HG02678 (cell line): ENCODE data around the gene TRAPPC14.
A peak's percentile ranks its signal among the peaks of the same experiment; 100 is the strongest.
"Not testable (repeated sequence)": the region's sequence is repeated elsewhere in the genome, so short reads cannot be mapped to it uniquely, and the experiment has no call there.

Experiments used
- ATAC-seq: cut with Tn5 transposase; IDR thresholded peaks from one replicate; pipeline ENCODE4 v1.9.1; 2021; ENCODE audit warnings: mild to moderate bottlenecking, moderate library complexity; ENCODE audit not compliant: unreplicated experiment

The TRAPPC14 gene

DNA sequence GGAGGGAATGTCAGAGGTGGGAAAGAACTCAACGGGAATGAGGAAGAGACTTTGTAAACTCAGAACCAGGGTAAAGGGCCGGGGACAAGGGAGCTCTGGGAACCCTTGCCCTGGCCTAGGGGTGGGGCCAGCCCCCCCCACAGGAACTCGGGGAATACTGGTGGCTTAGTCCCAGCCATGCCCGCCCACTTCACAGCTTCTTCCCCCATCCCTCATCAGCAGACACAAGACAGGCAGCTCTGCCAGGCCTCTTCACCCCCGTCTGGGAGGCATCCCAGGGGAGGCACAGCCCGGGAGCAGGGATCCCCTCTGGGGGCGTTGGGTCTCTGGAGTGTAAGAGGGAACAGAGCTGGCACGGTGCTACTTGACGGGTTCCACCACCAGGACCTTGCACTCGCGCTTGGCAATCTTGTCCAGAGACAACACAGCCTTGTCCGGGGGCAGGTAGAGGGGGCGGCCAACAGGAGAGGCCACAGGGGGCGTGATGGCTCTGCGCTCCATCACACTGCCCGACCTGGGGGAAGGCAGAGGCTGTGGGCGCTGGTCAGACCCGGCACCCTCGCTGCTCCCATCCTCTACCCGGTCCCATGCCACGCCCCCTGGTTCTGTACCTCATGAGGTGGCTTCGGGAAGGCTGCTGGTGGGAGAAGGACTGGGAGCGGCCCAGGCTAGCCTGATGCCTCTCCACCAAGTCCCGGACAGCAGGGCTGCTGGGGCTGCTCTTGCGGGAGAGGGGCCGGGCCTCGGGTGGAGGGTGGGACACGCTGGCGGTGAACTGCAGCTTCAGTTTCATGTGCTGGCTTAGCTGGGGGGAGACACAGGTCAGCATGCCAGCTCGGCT lies 3.7 kb downstream of the TRAPPC14 start:
- no peak for ATAC-seq

DNA sequence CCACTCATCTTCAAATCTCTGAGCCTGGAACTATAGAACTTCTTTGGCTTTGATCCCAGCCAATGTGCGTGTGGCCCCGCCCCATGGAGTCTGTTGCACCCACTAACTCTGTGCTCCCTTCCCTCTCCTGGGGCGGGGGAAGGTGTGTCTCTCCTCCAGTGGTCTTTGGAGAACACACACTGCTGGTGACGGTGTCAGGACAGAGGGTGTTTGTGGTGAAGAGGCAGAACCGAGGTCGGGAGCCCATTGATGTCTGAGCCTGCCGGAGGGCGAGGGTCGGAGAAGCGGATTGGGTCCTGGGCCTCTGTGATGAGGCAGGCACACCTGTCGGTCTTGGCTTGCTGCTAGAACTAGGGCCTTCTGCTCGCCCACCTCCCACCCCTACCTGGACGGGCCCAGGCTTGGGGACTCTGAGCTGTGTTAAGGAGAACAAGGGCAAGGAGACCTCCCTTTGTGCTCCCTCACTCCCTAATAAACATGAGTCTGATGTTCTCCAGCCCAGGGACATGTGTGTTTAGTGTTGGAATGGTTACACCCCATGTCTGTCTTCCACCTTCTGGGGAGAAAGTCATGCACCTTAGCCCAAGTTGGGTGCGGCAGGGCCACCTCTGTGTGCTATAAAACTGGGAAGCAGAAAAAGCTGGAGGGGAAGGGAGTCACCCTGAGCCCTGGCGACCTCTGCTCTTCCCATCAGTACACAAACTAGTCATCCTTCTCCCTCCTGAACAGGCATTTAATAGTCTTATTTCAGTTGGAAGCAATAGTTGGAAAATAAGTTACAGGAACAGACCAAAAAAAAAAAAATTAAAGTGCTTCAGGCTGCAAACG lies 4.6 kb downstream of the TRAPPC14 start:
- ATAC-seq, result no peak

DNA sequence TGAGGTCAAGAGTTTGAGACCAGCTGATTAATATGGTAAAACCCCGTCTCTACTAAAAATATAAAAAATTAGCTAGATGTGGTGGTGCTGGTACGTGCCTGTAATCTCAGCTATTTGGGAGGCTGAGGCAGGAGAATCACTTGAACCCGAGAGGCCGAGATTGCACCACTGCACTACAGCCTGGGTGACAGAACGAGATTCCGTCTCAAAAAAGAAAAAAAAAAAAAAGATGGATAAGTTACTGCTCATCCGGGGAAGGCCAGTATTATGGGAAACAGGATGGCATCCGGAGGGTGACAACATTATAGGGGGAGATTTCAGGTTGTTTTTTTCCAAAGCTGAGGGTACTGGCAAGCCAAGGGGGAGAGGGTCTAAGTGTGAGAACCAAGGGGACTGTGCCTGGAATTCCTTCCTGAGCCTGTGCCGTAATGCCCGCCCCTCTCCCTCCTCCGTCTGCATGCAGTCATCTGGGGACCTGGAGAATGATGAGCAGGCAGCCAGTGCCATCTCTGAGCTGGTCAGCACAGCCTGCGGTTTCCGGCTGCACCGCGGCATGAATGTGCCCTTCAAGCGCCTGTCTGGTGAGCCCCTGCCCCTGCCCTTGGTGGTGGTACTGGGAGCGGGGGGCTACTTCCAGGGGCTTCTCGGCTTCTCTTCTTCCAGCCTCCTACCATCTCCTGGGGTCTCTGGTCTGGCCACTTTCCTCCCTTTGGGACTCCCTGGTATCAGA lies 5.4 kb downstream of the TRAPPC14 start:
- ATAC-seq, result no peak

DNA sequence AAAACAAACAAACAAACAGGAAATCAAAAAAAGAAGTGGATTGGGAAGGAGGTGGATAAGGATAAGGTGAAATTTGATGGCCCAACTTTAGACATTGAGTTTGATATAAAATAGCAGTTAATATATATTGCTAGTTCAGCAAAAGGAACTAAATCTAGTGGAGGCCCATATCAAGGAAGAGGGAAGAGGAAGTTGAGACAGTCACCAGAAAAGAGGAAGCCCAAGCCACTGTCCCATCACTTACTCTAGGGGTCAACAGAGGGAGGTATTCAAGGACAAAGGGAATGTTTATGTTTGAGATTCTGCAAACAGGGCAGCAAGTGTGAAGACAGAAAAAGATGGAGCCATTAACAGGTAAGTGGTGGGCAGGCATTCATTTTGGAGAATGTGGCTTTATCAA lies 6.1 kb downstream of the TRAPPC14 start:
- ATAC-seq, result no peak

DNA sequence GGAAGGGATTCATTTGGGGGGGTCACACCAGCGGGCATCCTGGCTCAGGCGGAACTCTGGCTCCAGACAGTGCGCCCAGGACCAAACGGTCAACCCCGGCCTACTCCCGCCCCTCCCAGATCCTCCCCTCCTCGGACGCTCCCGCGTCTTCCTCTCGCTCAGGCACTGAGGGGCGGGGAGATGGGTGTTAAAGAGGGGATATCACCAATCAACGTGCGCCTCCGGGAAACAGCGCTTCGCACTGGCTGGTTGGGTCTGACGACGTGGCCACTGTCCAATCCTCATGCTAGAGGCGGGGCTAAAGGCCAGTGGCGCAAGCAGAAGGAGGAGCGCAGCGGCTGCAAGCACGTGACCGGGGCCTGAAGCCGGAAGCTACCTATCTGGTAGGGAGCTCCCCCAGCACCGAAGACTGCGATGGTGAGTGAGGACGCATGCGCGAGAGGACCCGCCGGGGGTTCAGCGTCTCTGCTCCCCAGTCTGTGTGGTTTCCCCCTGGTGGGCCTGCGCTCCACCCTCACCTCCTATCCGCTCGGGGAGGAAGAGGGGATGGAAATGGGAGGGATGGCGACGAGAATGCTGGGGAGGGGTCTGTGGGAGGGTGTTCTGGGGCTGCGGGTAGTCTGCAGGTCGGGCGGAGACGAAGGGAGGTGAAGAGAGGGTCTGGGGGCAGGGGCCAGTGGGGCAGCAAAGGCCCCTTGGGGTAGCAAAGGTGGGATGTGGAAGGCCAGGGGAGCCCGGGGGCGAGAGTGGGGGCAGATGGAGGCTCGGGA lies 9.8 kb downstream of the TRAPPC14 start, which contains the start of gene LAMTOR4:
Gene LAMTOR4 (plus strand): TSS at position 360 of the 770 bp plus-strand sequence. CDS start 55 bp downstream, at position 415.
- ATAC-seq, result peak; percentile 98

DNA sequence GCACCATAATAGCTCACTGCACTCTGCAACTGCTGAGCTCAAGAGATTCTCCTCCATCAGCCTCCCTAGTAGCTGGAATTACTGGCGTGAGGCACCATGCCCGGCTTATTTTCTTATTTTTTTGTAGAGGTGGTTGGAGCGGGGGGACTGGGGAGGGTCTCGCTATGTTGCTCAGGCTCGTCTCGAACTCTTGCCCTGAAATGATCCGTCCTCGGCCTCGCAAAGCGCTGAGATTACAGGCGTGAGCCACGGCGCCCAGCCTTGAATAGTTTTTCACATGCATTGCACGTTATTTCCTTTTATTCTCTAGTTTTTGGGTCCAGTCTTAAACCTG lies 10.3 kb downstream of the TRAPPC14 start:
- ATAC-seq, result no peak

DNA sequence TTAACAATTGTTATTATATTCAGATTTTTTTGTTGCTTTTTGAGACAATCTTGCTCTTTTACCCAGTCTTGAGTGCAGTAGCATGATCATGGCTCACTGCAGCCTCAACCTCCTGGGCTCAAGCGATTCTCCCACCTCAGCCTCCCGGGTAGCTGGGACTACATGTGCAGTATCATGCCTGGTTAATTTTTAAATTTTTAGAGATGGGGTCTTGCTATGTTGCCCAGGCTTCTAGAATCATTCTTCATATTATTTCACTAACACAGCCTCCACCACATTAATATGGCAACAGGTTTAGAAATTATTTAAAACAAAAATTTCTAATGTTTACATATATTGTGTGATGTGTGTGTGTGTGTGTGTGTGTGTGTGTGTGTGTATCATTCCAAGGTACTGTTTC lies 11.2 kb downstream of the TRAPPC14 start:
- no peak for ATAC-seq

DNA sequence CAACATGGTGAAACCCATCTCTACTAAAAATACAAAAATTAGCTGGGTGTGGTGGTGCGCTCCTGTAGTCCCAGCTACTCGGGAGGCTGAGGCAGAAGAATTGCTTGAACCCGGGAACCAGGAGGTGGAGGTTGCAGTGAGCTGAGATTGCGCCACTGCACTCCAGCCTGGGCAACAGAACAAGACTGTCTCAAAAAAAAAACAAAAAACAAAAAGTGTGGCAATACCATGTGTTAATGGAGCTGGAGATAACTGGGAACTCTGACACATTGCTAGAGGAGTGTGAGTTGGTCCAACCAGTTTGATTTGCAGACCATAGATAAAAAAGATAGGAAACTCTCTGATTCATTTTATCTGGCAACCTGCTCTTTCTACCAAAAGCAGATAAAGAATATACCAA lies 12.2 kb downstream of the TRAPPC14 start:
- ATAC-seq, result not testable (repeated sequence)

DNA sequence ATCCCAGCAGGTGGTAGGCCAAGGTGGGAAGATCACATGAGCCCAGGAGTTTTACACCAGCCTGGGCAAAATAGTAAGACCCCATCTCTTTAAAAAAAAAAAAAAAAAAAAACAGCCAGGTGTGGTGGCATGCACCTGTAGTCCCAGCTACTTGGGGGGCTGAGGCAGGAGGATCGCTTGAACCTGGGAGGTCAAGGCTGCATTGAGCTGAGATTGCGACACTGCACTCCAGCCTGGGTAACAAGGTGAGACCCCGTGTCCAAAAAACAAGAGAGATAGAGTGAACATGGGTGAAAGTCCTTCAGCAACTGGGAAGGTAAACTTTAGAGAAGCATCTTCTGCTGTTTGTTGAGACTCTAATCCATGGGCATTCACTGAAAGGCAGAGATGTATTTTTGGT lies 16.1 kb downstream of the TRAPPC14 start:
- ATAC-seq, result no peak

DNA sequence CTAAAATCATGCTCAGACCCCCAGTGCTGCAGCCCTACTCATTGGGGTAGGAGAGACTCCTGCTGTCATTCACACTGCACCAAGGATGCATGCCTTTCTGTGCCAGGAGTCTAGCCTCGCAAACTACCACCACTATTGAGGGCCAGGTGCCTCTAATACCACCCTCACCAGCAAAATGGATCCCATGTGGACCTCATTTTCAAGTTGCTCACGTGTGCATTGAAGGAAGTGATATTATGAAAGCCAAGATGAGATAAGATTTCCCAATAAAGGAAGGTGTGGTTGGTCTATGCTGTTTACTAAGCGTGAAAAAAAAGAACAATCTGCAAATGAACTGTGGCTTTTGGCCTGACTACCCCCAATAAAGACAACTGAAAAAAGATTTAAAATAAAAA lies 17.0 kb downstream of the TRAPPC14 start:
- no peak for ATAC-seq

DNA sequence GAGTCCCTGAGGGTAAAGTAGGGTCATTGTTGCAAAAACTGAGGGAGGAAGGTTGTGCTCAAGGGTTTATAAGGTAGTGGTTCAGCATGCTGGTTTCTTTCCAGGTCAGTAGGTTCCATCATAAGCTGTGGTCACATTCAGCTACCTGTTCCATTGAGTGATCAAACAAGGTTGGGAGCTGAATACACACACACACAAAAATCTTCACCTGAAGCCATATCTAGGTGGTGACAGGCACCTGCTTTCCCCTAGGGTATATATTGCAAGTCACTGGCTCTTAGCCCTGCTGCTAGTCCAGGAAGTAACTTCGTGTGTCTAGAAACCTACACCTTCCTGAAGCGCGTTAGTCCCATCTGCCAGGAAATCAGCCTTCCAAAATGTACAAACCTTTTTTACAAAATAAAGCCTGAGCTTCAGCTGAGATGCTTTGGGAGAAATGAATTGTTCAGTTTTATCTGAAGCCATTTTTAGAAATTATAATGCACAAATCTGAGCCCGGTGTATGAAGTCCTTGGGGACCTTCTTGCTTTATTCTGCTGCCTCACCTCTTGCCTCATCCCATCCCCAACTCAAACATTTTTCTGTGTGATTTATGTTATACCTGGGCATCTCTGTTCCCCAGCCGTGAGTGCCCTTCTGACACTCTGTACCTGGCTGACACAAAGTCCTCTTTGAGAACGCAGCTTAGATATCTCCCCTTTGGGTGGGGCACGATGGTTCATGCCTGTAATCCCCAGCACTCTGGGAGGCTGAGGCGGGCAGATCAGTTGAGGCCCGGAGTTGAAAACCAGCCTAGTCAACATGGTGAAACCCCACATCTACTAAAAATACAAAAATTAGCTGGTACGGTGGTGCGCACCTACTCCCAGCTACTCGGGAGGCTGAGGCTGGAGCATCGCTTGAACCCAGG lies 20.4 kb downstream of the TRAPPC14 start:
- no peak for ATAC-seq

DNA sequence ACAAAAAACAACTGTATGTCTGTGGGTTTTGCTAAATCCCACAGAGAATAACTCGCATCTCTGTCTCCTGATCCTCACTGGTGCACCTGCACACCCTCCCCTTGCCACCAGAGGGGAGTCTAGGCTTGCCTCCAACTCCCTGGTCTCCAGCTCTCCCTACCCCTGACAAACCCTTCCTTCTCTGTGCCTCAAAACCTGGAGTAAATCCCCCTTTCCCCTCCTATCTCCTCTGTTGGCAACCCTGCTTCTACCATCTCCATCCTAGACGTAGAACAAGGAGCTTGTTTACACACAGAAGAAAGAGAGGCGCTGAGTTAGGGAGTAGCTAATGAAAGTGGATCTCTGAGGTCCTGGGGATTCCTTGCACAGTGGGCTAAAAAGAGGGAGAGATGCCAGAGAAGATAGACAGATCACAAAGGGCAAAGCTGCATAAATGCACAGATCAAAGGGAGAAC lies 25.8 kb downstream of the TRAPPC14 start:
- peak; percentile 76 for ATAC-seq

DNA sequence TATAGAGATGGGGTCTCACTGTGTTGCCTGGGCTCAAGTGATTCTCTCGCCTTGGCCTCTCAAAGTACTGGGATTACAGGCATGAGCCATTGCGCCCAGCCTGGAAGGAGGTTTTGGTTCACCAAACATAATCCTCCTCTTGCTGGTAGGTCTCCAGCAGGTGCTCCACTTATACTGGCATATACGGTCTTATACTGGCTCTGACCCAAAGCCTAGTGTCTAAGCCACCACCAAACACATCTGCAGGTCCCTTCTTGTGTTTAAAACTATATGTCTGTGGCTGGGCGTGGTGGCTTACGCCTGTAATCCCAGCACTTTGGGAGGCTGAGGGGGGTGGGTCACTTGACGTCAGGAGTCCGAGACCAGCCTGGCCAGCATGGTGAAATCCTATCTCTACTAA lies 26.4 kb downstream of the TRAPPC14 start:
- ATAC-seq, result no peak

DNA sequence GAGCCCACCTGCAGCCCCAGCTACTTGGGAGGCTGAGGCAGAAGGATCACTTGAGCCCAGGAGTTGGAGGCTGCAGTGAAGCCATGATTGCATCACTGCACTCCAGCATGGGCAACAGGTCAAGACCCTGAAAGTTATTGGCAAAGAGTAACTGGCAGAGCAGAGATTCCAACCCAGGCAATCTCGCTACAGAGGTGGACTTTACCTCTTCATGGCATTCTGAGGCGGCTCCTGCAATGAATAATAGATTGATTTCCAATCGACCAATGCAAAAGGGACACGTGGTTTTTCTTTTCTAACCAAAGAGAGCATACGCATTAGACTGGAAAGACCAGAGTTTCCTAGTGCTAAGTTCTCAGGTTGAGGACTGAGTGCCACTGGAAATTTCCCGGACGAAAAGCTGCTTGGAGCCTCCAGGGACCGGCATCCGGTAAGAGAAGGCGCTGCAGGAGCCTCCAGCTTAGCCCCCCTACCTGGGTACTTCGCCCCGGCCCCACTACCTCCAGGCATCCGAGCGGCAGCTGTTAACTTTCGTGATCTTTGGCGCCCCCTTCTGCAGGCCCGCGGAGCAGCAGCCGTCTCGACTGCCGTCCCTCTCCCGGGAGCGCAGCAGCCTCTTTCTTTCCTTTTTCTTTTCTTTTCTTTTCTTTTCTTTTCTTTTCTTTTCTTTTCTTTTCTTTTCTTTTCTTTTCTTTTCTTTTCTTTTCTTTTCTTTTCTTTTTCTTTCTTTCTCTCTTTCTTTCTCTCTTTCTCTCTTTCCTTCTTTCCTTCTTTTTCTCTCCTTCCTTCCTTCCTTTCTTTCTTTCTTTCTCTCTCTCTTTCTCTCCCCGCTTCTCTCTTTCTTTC lies 27.7 kb downstream of the TRAPPC14 start:
- no peak for ATAC-seq

DNA sequence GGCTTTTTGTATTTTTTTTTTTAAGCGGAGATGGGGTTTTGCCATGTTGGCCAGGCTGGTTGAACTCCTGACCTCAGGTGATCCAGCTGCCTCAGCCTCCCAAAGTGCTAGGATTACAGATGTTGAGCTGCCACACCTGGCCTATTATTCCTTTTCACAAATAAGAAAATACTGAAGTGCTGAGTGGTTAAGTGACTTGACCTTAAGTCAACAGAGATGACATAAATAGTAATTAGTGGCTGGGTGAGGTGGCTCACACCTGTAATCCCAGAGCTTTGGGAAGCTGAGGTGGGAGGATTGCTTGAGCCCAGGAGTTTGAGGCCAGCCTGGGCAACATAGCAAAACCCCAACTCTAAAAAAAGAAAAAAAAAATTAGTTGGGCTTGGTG lies 28.3 kb downstream of the TRAPPC14 start:
- not testable (repeated sequence) for ATAC-seq

DNA sequence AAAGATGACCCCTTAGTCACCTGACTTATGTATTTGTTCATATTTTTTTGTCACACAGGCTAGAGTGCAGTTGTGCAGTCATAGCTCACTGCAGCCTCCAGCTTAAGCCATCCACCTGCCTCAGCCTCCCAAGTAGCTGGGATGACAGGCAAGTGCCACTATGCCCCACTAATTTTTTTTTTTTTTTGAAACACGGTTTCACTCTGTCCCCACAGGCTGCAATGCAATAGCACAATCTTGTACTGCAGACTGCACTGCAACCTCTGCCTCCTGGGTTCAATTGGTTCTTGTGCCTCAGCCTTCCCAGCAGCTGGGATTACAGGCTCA lies 29.9 kb downstream of the TRAPPC14 start:
- ATAC-seq, result no peak

DNA sequence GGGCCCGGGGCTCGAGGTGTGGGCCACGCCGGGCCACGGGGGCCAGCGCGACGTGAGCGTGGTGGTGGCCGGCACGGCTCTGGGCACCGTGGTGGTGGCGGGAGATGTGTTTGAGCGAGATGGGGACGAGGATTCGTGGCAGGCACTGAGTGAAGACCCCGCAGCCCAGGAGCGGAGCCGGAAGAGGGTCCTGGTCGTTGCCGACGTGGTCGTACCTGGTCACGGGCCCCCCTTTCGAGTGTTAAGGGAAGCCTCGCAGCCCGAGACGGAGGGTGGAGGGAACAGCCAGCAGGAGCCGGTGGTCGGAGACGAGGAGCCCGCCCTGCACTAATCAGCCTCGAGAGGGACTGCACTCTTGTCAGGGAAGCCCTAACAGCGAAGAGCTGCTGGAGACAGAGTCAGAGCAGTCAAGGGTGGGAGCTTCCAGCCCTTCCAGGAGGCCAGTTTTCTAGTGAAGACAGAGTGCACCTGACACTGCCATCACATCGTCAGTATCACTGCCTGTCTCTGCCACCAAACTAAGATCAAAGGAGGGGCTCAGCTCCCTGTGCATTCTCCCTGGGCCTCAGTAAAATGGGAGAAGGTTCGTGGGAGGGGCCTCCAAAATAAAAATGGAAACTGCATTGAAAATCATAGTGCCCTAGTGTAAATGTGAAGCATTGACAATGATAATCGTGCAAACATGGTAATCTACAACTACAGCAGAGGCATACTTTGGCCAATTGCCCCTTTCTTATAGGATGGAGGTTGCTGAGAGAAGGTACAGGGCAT lies 30.5 kb downstream of the TRAPPC14 start:
- no peak for ATAC-seq
